ENCODE data around the gene MSI2. TPM values are rescaled to one million over a fixed set of nuclear protein-coding genes. Genes with fewer than 3 reads are reported as not detected.

The MSI2 gene
- total RNA-seq, 4 donors from 2014 or later = 27.3 to 50.4 (median 36.8) TPM

DNA sequence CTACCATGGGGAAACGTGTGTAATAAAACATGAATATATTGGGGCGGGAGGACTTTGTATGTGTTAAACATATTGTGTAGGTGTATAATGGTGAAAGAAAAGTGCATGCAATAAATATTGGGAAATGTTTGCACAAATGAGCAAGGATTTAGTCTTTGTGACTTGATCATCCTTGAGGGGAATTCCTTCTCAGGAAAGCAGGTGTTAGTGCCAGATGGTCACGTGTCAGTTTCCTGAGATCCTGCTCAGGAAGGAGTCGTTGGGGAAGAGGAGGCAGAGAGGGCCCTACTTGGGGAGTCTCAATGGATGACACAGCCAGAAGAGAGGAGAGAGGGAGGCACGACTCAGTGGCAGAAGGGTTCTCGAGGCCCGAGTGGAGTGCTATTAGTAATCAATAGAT is 53.2 kb downstream of the MSI2 start:
- no peaks in the 10 kb centered on the region for H3K9me3 ChIP-seq
- TF ChIP-seq POLR2A (IDR thresholded peaks at IDR 0.05) (no peak), POLR2AphosphoS5 (IDR thresholded peaks at IDR 0.05) (no peak), CTCF (IDR thresholded peaks at IDR 0.05) (no peak), EP300 (IDR thresholded peaks at IDR 0.05) (no peak)
- no peaks in the 10 kb centered on the region for H3K4me1 ChIP-seq
- peaks cover 0 to 16% of the 10 kb centered on the region in 2 donors for H3K36me3 ChIP-seq
- H3K27me3 ChIP-seq = no peaks in the 10 kb centered on the region
- H3K4me3 ChIP-seq = no peak overlapping the region
- WGBS, 2 donors (ENCODE audit: low coverage in 1 of 2) = 67 to 80% methylated on average over 4 to 7 of the region's 7 CpGs
- no peak for ATAC-seq
- H3K27ac ChIP-seq = no peak overlapping the region

GRCh38 chr17:57311281-57312216 is 55.2 kb downstream of the MSI2 start:
- Histone ChIP-seq H3K4me3 (no peak overlapping the region), H3K27me3 (no peaks in the 10 kb centered on the region), H3K4me1 (no peaks in the 10 kb centered on the region), H3K36me3 (peaks cover 0 to 16% of the 10 kb centered on the region in 2 donors), H3K27ac (no peak overlapping the region), H3K9me3 (no peaks in the 10 kb centered on the region)
- ATAC-seq = no peak
- TF ChIP-seq POLR2A (IDR thresholded peaks at IDR 0.05) (no peak), CTCF (IDR thresholded peaks at IDR 0.05) (no peak), POLR2AphosphoS5 (IDR thresholded peaks at IDR 0.05) (no peak), EP300 (IDR thresholded peaks at IDR 0.05) (no peak)
- 96 to 100% methylated on average over 2 to 4 of the region's 10 CpGs for WGBS, 2 donors (ENCODE audit: low coverage in 1 of 2)

GRCh38 chr17:57312242-57312641 is 55.9 kb downstream of the MSI2 start:
- Histone ChIP-seq H3K36me3 (peaks cover 0 to 16% of the 10 kb centered on the region in 2 donors), H3K27ac (no peak overlapping the region), H3K9me3 (no peaks in the 10 kb centered on the region), H3K4me3 (no peak overlapping the region), H3K27me3 (no peaks in the 10 kb centered on the region), H3K4me1 (no peaks in the 10 kb centered on the region)
- TF ChIP-seq POLR2A (IDR thresholded peaks at IDR 0.05) (no peak), CTCF (IDR thresholded peaks at IDR 0.05) (no peak), EP300 (IDR thresholded peaks at IDR 0.05) (no peak), POLR2AphosphoS5 (IDR thresholded peaks at IDR 0.05) (no peak)
- no peak for ATAC-seq
- 75 to 83% methylated on average over 1 of the region's 2 CpGs for WGBS, 2 donors (ENCODE audit: low coverage in 1 of 2)

GRCh38 chr17:57313097-57313835 is 56.9 kb downstream of the MSI2 start:
- Histone ChIP-seq H3K4me1 (no peaks in the 10 kb centered on the region), H3K9me3 (no peaks in the 10 kb centered on the region), H3K27ac (no peak overlapping the region), H3K4me3 (no peak overlapping the region), H3K27me3 (no peaks in the 10 kb centered on the region), H3K36me3 (peaks cover 0 to 16% of the 10 kb centered on the region in 2 donors)
- TF ChIP-seq CTCF (IDR thresholded peaks at IDR 0.05) (no peak), POLR2AphosphoS5 (IDR thresholded peaks at IDR 0.05) (no peak), POLR2A (IDR thresholded peaks at IDR 0.05) (no peak), EP300 (IDR thresholded peaks at IDR 0.05) (no peak)
- 75 to 82% methylated on average over 6 to 10 of the region's 12 CpGs for WGBS, 2 donors (ENCODE audit: low coverage in 1 of 2)
- no peak for ATAC-seq

All from gastroesophageal sphincter (tissue), 4 donors.